ENCODE measurements around the gene PLD4.
A peak's percentile ranks its signal among the peaks of the same experiment; 100 is the strongest.

The PLD4 gene

DNA sequence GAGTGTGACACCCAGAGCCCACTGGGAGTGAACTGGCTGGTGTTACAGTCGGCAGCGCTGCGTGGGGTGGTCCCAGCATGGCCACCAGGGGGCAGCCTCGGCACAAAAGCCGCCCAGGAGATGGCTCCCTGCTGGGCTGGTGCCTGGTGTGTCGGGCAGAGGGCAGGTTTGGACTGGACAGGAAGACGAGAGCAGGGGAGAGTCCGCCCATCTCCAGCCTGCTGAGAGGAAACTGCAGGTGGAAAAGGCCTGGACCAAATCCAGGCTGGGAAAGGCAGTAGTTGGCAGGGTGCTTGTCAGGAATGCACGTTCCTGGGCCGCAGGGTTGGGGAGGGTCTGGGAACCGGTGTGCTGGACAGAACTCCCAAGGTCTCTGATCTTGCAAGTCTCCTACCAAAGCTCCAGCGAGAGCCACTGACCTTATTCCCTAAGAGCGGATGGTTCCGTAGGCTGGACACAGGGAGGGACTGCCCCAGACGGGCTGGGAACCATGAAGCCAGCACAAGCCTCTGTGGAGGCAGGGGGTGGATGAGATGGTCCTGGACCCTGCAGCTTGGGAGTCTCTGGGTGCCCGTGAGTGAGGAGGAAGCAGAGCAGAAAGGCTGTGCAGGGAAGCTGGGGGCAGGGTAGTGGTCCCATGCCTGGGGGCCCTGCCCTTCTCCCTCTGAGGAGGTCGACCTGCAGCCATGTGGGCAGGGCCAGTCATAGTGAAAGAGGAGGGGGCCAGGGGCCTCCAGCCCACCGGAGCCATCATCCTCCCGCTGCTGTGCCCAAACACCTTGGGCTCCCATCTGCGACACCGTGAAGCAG is 51.7 kb downstream of the PLD4 start:
- DNase-seq, result peak; percentile 79

DNA sequence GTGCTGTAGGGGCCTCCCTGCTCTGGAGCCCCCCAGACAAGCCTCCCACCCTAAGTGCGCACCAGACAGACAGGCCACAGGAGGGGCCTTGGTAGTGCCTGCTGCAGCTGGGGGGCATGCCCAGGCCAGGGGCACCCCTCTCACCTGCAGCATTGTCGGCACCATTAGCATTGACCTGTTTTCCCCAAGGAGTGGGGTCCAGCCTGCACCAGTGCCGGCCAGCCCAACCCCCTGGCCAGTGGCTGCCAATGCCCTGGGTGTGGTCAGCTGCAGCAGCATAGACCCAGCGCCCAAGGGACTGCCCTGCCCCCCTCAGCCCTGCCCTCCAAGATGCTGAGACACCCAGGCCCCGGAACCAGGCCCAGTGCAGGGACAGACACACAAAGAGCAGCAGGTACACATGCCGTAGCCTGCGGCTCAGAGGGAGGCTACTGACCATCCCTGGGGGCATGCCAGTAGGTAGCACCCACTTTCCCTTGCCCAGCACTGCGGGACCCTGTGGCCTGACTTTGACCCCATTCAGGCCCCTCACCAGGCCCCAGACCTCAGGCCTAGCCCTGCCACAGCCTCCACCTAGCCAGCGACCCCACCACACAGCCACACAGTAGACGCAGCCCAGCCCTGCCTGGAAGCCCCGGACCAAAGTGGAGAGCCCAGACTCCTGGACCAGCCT is 52.5 kb downstream of the PLD4 start:
- DNase-seq, result no peak

- peak; percentile 17 for DNase-seq
Measured at GRCh38 chr14:104977681-104978653, 53.3 kb downstream of the PLD4 start, which contains the start of gene AHNAK2. Gene AHNAK2, minus strand, starts transcription at chr14:104978374. Its CDS starts 137 bp downstream, at chr14:104978237.

DNA sequence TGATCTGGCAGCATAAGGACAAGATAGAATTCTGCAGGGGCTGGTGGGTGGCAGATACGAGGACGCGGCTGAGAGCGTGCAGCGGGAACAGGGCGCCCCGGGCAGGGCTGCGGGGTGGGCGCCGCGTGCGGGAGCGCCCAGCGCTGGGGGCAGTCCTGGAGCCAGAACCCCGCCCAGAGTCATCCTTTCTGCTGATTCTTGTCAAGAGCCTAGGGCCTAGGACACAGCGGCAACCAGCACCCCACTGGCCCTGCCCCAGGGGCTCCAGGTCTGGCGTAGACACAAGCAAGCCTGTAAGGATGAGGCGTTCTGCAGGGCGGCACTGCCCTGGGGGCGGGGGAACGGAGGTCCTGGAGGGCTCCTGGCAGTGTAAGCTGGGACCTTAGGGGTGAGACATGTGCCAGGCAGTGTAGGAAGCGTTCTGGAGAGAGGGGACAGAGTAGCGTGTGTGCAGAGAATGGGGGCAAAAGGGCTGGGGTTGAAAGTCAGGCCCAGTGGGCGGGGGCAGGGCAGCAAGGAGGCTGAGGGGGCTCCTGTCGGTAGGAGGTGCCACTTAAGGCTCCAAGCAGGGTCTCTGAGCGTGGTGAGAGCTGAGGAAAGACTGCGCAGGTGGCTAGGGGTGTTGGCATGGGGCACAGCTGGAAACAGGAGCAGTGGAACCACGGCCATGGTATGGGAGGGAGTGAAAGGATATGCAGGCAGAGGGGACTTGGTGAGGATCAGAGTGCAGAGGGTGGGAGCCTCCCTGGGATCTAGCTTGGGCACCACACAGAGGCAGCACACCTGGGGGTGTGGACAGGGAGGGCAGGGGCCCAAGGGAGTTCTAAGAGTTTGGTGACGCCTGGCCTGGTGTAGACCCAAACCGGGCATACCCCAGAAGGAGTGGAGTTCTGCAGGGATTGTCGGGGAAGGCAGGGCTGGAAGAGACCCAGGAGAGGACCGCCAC is 54.3 kb downstream of the PLD4 start:
- DNase-seq, result no peak

DNA sequence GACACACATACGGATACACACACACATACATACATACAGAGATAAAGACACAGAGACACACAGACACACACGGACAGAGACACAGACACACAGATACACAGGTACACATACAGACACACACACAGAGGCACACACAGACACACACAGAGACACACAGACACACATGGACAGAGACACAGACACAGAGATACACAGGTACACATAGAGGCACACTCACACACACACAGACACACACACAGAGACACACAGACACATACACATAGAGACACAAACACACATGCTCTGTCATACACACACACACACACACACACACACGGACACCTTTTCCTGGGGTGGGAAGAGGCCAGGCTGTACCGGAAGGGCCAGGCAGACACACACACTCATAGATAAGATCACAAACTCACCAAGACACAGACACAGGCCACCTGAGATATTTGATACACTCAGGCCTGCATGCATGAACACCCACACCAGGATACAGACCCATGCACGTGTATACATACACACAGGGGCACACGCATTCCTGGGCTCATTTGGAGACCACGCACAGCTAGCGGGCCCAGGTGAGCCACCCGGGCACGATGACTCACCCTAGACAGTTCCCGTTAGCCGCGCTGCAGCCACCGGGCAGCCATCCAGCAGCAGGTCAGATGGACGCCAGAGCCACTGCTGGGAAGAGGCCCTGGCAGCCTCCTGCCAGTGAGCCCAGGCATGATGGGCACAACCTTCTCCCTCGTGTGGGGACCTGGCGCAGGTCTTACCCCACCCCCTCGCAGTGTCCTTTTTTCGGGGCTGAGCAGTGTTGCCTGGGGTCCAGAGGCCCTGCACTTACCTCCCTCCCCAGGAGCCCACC is 55.3 kb downstream of the PLD4 start:
- DNase-seq, result no peak

DNA sequence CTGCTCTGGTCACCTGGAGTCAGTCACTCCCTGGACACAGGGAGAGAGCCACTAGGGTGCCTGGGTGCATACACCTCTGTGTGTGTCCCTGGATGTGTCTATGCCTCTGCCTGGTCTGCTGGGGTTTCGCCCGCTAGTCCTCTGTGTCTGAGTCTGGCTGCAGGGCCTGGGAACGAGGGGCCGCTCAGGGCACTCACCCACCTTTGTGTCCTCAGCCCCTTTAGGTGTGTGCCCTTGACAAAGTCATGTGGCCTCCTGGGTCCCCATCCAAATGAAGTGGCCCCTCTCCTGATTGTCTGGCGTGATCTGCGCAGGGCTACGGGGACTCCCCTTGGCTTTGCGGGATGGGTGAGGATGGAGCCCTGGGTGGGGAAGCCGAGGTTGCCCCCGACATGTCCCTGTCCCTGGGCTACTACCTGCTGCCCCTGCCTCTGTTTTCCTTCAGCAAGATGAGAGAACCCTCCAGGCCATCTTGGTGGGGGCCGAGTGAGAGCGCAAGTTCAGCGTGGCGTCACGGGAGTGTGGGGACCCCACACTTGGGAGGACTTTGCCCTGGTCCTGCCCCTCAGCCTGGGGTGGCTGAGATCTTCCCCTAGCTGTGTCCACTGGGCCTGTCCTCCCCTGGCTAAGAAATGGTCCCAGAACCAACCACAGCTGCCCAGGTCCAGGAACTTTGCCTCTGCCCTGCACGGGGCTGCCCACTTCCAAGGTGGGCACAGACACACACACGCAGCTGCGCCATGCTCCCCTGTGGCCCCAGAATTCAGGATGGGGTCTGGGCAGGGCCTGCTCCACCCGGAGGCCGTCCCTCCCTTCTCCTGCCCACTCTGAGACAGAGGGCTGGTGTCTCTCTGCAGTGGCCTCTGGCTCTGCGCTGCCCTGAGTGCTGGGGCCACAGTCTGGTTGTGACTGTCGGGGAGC is 56.2 kb downstream of the PLD4 start:
- no peak for DNase-seq

- DNase-seq, result no peak
Measured at GRCh38 chr14:104981699-104982541, 57.2 kb downstream of the PLD4 start.

DNA sequence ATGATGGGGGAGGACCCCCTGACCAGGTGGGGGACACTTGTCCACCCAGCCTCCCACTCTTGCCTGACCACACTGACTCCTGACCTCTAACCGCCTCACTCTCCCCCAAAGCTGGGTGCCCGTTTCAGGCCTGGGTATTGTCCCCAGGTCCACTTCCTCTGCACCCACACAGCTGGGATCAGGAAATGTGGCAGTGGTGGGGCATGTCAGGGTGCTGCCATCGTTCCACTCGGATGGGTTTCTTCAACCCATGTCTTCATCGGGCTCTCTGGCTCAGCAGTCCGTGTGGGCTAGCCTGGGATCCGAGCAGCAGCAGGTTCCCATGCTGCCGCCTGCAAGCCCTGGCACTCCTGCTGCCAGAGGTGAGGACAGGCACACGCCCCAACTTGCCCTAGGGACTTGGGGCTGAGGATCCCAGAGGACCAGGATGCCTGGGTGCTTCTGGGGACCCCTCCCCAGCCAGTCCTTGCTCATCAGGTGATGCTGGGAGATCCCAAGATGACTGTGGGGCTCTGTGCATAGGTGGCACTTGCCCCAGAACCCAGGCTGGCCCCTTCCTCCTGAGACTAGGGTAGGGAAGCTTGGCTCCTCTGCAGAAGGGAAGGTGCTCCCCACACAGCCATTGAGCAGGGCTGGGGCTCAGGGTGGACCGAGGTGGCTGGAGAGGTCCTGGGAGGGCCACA is 58.0 kb downstream of the PLD4 start:
- no peak for DNase-seq
